Stimulated activated CD8-positive, alpha-beta memory T cell treated with anti-CD3 and anti-CD28 coated beads, Interleukin-7, amount 100 ng/mL, for 24 hours (primary cell): Measurements from ENCODE around the gene F5.
"Not testable (repeated sequence)": the region's sequence is repeated elsewhere in the genome, so short reads cannot be mapped to it uniquely, and the experiment has no call there.

Experiments used
- DNase-seq: peaks from one replicate; pipeline ENCODE4 v3.0.0-alpha.2; 2020; ENCODE audit warnings: low read depth

Gene F5

GRCh38 chr1:169538998-169539871, 47.0 kb downstream of the F5 start:
- DNase-seq, result no peak

- no peak for DNase-seq
Observed at GRCh38 chr1:169534653-169535052, 51.6 kb downstream of the F5 start.

- DNase-seq, result not testable (repeated sequence)
Observed at GRCh38 chr1:169533528-169534190, 52.6 kb downstream of the F5 start.

GRCh38 chr1:169530448-169530847, 55.8 kb downstream of the F5 start:
- DNase-seq, result no peak

- no peak for DNase-seq
Observed at GRCh38 chr1:169529068-169529642, 57.1 kb downstream of the F5 start.

GRCh38 chr1:169528215-169529067, 57.8 kb downstream of the F5 start:
- no peak for DNase-seq

- no peak for DNase-seq
Observed at GRCh38 chr1:169527451-169528214, 58.6 kb downstream of the F5 start.

- DNase-seq, result no peak
Observed at GRCh38 chr1:169527001-169527400, 59.3 kb downstream of the F5 start.

- DNase-seq, result no peak
Observed at GRCh38 chr1:169526120-169526832, 60.0 kb downstream of the F5 start.

- DNase-seq, result no peak
Observed at GRCh38 chr1:169525391-169525790, 60.9 kb downstream of the F5 start.

- DNase-seq, result no peak
Observed at GRCh38 chr1:169523904-169524303, 62.4 kb downstream of the F5 start.

- DNase-seq, result no peak
Observed at GRCh38 chr1:169521226-169521625, 65.1 kb downstream of the F5 start.

GRCh38 chr1:169517558-169518186, 68.6 kb downstream of the F5 start:
- no peak for DNase-seq

- DNase-seq, result no peak
Observed at GRCh38 chr1:169515641-169516040, 70.6 kb downstream of the F5 start.

GRCh38 chr1:169514566-169515270, 71.6 kb downstream of the F5 start:
- no peak for DNase-seq

GRCh38 chr1:169513208-169513607, 73.1 kb downstream of the F5 start:
- DNase-seq, result no peak

- no peak for DNase-seq
Observed at GRCh38 chr1:169511316-169512005, 74.8 kb downstream of the F5 start.

GRCh38 chr1:169510060-169510459, 76.2 kb downstream of the F5 start:
- DNase-seq, result no peak

GRCh38 chr1:169509354-169509753, 76.9 kb downstream of the F5 start:
- DNase-seq, result no peak
